Mammary epithelial cell (primary cell): ENCODE measurements around the gene MAPRE3.

Experiments
- EZH2 ChIP-seq: IDR thresholded peaks from 2 replicates; pipeline ENCODE4 v1.6.1; 2012; ENCODE audit warnings: low read length, inconsistent platforms, borderline replicate concordance
- TF ChIP-seq, protein P1 (sequence below), 2 donors: IDR thresholded peaks in 1 of 2; conservative IDR thresholded peaks in 1 of 2; 2 replicates each; pipeline ENCODE4 v1.5.1; 2011 to 2012; ENCODE audit warnings: inconsistent platforms in 2 of 2, low read length in 2 of 2, mild to moderate bottlenecking in 2 of 2, control low read depth in 1 of 2, low read depth in 1 of 2; ENCODE audit not compliant: insufficient read depth in 1 of 2; ENCODE audit errors: extremely low read depth in 1 of 2

DNA sequence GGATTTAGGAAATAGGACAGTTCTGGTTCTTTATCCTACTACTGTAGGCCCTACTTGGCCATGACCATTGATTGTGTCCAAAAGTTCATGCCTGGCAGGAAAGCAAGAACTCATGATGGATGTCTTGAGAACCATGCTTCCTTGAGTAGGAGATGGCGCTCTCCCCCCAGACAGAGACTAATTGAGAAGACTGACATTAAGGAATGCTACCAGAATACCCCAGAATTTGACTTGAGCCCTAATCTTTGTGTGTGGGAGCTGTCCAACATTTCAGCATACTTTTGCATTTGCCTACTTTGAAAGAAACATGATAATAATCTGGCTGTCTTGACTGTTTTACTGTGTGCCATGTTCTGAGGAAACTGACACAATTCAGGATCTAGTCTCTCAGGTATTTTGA is 23.3 kb downstream of the MAPRE3 start:
- TF ChIP-seq, protein P1, sequence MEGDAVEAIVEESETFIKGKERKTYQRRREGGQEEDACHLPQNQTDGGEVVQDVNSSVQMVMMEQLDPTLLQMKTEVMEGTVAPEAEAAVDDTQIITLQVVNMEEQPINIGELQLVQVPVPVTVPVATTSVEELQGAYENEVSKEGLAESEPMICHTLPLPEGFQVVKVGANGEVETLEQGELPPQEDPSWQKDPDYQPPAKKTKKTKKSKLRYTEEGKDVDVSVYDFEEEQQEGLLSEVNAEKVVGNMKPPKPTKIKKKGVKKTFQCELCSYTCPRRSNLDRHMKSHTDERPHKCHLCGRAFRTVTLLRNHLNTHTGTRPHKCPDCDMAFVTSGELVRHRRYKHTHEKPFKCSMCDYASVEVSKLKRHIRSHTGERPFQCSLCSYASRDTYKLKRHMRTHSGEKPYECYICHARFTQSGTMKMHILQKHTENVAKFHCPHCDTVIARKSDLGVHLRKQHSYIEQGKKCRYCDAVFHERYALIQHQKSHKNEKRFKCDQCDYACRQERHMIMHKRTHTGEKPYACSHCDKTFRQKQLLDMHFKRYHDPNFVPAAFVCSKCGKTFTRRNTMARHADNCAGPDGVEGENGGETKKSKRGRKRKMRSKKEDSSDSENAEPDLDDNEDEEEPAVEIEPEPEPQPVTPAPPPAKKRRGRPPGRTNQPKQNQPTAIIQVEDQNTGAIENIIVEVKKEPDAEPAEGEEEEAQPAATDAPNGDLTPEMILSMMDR (conservative IDR thresholded peaks at IDR 0.05 in 1 of 2, IDR thresholded peaks at IDR 0.05 in 1 of 2; ENCODE audit: extremely low read depth in 1 of 2, insufficient read depth in 1 of 2, low read depth in 1 of 2, low read length in 2 of 2): no peak
- TF ChIP-seq EZH2: no peak
